GM13976 (cell line): ENCODE results near the gene CADM1.

Source experiments
- DNase-seq: peaks from one replicate; pipeline ENCODE4 v3.0.0; 2012; ENCODE audit warnings: low spot score
- CTCF ChIP-seq: IDR thresholded peaks from 2 replicates; pipeline ENCODE4 v1.5.1; 2012; ENCODE audit warnings: borderline replicate concordance, mild to moderate bottlenecking; ENCODE audit not compliant: insufficient read depth; ENCODE audit errors: extremely low read depth, missing control alignments, control extremely low read depth
- in situ Hi-C: fragments of 300-500 bp; cut with MboI; formaldehyde crosslinking; loops from one replicate; pipeline ENCODE4 v1.12.0; 2022; ENCODE audit warnings: low sequenced_read_pairs, mixed read lengths, inconsistent platforms; ENCODE audit not compliant: unreplicated experiment

CADM1 gene

GRCh38 chr11:115146425-115146824 lies 357.8 kb downstream of the CADM1 start:
- in situ Hi-C loops = no loop called here
- no peak for DNase-seq
- no peak for TF ChIP-seq CTCF

DNA sequence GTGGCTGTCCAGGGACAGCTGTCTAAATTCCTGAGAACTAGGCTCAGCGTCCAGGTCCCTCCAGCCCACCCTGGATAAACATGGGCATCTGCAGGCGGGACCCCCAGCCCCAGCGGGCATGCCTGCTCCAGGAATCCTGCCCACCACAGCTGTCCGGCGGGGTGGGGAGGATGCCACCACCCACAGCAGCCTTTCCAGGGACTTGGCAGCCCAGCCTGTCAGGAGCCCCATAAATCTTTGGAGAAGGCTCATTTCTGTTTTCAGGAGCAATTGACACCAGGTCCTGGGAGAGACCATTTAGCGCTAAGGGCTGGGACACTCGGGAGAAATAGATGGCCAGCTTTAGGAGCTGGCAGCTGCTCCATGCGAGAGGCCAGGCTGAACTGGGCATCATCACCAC lies 358.9 kb downstream of the CADM1 start:
- in situ Hi-C loops = no loop called here
- DNase-seq = no peak
- TF ChIP-seq CTCF = no peak

- TF ChIP-seq CTCF = no peak
- in situ Hi-C loops = no loop called here
- no peak for DNase-seq
These were observed 359.3 kb downstream of the CADM1 start for GRCh38 chr11:115144914-115145313.

GRCh38 chr11:115144014-115144413 lies 360.2 kb downstream of the CADM1 start:
- no peak for TF ChIP-seq CTCF
- DNase-seq = no peak
- in situ Hi-C loops = no loop called here

DNA sequence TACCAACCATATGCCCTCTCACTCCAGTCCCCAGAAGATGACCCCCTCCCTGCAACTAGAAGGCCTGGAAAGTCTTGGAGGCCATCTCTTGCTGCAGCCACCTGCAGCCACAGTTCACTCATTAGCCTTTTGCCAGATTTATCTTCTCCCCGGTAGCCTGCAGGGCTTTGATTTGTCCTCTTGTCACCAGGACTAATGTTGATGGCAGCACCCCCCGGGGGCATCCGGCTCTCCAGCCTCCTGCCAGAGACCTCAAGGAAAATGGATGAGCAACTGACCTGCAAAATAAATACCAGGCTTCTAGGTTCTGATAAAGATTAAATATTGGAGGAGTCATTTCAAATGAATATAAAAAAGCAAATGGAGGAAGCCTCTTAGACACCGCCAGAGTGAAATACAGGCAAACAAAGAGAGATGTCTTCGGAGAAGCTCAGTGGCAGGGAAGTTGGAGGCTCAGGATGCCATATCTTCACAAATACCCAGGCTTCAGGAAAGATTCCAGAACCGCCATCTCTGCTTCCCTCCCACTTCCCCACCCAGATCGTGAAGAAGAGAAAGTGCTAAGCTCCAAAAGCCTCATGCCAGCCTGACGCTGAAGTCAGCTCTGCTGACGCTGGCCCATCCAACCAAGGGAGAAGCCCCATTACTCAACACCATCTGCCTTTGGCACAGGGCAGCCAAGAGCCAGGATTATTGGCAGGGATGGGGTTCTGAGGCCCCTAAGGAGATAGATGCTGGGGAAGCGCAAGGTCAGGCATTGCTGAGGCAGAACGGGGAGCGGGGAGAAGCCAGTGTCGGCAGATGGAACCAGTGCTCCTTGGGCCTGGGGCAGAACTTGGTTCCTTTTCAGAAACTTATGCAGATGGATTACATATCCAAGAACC lies 362.7 kb downstream of the CADM1 start:
- DNase-seq = no peak
- TF ChIP-seq CTCF = no peak
- in situ Hi-C loops = no loop called here

- in situ Hi-C loops = no loop called here
- no peak for DNase-seq
These were observed 368.3 kb downstream of the CADM1 start for GRCh38 chr11:115135936-115136335.

More at GRCh38 chr11:115135936-115136335, 368.3 kb downstream of the CADM1 start:
- TF ChIP-seq CTCF = no peak
